B cell (primary cell): ENCODE results near the gene MFSD6L.

Source experiments
- EZH2 ChIP-seq: IDR thresholded peaks from 2 replicates; pipeline ENCODE4 v1.6.1; 2012; ENCODE audit warnings: borderline replicate concordance, low read depth, mild to moderate bottlenecking, moderate library complexity, low read length; ENCODE audit not compliant: insufficient read depth, poor library complexity, severe bottlenecking
- TF ChIP-seq, protein P1 (sequence below): fragments of 200-600 bp; IDR thresholded peaks from one replicate; pipeline ENCODE4 v1.8.0; 2022; ENCODE audit warnings: antibody characterized with exemption, mild to moderate bottlenecking

GRCh38 chr17:8818047-8818446 is 18.9 kb upstream of the MFSD6L start:
- TF ChIP-seq, protein P1, sequence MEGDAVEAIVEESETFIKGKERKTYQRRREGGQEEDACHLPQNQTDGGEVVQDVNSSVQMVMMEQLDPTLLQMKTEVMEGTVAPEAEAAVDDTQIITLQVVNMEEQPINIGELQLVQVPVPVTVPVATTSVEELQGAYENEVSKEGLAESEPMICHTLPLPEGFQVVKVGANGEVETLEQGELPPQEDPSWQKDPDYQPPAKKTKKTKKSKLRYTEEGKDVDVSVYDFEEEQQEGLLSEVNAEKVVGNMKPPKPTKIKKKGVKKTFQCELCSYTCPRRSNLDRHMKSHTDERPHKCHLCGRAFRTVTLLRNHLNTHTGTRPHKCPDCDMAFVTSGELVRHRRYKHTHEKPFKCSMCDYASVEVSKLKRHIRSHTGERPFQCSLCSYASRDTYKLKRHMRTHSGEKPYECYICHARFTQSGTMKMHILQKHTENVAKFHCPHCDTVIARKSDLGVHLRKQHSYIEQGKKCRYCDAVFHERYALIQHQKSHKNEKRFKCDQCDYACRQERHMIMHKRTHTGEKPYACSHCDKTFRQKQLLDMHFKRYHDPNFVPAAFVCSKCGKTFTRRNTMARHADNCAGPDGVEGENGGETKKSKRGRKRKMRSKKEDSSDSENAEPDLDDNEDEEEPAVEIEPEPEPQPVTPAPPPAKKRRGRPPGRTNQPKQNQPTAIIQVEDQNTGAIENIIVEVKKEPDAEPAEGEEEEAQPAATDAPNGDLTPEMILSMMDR: no peak
- TF ChIP-seq EZH2: no peak
